GM19455 (cell line): Measurements from ENCODE around the gene SLFN5.
"Not testable (repeated sequence)": the region's sequence is repeated elsewhere in the genome, so short reads cannot be mapped to it uniquely, and the experiment has no call there.

Experiments used
- ATAC-seq: cut with Tn5 transposase; IDR thresholded peaks from one replicate; pipeline ENCODE4 v1.9.1; 2021; ENCODE audit not compliant: unreplicated experiment

SLFN5 gene

DNA sequence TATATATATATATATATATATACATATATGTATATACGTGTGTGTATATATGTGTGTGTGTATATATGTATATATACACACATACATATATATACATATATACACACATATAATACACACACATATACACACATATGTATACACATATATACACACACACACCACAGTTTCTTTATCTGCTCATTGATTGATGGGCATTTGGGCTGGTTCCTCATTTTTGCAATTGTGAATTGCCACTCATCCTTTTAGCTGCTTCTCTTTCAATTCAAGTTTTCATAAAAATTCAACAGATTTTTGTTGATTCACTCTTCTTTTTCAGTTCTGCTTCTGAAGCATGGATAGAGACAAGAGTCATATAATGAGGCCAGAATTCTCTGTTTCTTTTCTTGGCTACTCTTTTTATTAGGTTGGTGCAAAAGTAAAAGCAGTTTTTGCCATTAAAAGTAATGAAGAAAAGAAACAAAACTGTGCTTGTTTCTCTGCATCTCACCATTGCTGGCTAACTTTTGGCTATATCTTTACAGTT lies 44.5 kb downstream of the SLFN5 start:
- ATAC-seq = no peak

DNA sequence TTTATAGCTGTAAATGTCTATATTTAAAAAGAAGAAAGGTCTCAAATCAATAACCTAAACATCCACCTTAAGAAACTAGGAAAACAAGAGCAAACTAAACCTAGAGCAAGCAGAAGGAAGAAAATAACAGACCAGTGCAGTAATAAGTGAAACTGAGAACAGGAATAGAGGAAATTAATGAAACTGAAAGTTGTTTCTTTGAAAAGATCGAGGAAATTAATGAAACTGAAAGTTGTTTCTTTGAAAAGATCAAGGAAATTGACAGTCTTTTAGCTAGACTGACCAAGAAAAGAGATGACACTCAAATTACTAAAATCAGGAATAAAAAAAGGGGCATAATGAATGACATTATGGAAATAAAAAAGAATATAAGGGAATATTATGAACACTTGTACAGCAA lies 46.4 kb downstream of the SLFN5 start:
- ATAC-seq = no peak

- no peak for ATAC-seq
Measured at GRCh38 chr17:35291802-35292201, 48.9 kb downstream of the SLFN5 start.

GRCh38 chr17:35293151-35293847 lies 50.4 kb downstream of the SLFN5 start:
- ATAC-seq = no peak

DNA sequence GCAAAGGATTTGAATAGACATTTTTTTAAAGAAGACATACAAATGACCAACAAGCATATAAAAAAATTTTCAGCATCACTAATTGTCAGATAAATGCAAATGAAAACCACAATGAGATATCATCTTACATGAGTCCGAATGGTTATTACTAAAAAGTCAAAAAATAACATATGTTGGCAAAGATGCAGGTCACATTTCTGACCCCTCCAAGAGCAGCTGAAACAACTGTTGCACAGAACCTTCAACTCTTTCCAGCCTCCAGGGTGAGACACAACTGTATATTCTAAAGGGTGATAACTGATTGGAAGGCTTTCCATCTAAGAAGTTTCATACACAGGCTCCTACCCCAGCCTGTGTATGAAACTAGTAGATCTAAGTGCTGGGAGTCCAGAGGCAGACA lies 51.9 kb downstream of the SLFN5 start:
- ATAC-seq = no peak

GRCh38 chr17:35295686-35296085 lies 52.8 kb downstream of the SLFN5 start:
- no peak for ATAC-seq

DNA sequence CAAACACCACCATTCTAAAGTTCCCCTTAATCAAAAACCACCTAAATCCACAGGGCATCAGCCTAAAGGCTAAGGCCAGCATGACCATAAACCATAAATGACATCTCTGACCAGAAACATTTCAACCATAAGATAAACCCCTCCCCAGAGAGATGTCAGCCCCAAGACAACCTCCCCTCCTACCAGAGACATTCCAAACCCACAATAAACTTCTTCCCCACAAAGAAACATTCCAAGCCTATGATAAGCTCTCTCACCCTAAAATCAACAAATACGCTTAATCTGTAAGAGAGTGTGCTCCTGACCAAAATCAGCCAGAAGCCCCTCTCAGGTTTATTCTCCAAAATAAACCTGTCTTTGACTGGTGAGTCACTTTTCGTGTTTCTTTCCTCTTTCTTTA lies 54.8 kb downstream of the SLFN5 start:
- ATAC-seq = no peak

- no peak for ATAC-seq
Measured at GRCh38 chr17:35298639-35299038, 55.8 kb downstream of the SLFN5 start.

DNA sequence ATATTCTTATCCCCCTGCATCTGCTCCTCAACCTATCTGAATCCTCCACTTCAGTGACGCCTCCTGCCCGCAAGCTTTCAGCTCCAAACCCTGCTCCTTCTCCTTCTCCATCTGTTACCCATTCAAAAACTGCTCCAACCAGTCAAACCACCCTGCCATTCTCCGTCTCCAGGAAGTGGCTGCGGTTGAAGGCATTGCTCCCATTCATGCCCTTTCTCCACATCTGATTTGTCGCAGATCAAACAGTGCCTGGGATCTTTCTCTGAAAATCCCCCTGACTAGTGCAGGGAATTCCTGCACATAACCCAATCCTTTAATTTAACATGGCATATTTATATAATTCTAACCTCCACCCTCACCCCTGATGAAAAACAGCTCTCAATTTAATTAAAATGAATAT lies 56.3 kb downstream of the SLFN5 start:
- ATAC-seq = no peak

DNA sequence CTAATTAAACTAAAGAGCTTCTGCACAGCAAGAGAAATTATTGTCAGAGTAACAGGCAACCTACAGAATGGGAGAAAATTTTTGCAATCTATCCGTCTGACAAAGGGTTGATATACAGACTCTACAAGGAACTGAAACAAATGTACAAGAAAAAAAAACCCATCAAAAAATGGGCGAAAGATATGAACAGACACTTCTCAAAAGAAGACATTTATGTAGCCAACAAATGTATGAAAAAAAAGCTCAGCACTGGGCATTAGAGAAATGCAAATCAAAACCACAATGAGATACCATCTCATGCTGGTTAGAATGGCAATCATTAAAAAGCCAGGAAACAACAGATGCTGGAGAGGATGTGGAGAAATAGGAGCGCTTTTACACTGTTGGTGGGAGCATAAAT lies 66.5 kb downstream of the SLFN5 start:
- not testable (repeated sequence) for ATAC-seq

- ATAC-seq = no peak
Measured at GRCh38 chr17:35312346-35312745, 69.5 kb downstream of the SLFN5 start.

GRCh38 chr17:35312790-35313711 lies 70.2 kb downstream of the SLFN5 start:
- ATAC-seq = peak; percentile 78

DNA sequence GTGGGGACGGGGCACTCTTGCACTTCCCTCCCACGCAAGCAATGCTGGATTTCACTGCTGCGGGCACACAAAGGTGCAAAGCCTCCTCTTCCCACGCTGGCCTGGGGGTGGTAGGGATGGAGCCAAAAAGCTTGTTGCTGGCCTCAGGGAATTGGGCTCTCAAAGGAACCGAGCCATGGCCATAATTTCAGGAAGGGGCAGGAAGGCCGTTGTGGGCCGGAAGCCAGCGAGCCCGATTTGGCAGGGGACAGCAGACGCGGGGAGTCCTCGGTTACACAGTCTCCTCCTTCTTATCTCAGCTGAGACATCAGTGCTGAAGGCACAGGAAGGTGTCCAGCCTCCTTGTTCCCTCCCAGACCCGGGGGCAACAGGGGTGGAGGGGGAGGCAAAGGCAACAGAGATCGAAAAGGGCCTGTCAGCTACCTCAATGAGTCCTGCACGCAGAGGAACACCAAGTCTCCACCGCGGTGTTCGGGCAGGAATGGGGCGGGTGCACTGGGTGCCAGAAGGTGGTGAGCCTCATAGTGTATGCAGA lies 71.1 kb downstream of the SLFN5 start:
- no peak for ATAC-seq

GRCh38 chr17:35314415-35315216 lies 71.7 kb downstream of the SLFN5 start:
- no peak for ATAC-seq

DNA sequence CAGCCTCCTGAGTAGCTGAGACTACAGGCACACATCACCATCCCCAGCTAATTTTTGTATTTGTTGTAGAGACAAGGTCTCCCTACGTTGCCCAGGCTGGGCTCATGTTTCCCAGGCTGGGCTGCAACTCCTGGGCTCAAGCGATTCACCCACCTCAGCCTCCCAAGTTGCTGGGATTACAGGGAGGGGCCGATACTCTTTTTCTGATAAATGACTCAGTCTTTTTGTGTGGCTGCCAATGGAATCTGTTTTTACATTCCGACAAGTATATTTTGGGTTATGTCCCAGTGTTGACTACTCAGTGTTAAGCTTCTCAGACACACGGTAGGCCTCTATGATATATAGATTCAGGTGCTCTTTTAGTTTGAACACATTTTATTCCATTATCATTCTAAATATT lies 72.4 kb downstream of the SLFN5 start:
- no peak for ATAC-seq

- ATAC-seq = no peak
Measured at GRCh38 chr17:35315971-35316370, 73.1 kb downstream of the SLFN5 start.

- no peak for ATAC-seq
Measured at GRCh38 chr17:35322749-35323148, 79.9 kb downstream of the SLFN5 start.
